ENCODE results near the gene PAK5. TPM values are rescaled to one million over a fixed set of nuclear protein-coding genes. Genes with fewer than 3 reads are reported as not detected.

The PAK5 gene
- total and polyA plus RNA-seq, 2 donors from 2014 or later, result 0.13 to 0.22 TPM

DNA sequence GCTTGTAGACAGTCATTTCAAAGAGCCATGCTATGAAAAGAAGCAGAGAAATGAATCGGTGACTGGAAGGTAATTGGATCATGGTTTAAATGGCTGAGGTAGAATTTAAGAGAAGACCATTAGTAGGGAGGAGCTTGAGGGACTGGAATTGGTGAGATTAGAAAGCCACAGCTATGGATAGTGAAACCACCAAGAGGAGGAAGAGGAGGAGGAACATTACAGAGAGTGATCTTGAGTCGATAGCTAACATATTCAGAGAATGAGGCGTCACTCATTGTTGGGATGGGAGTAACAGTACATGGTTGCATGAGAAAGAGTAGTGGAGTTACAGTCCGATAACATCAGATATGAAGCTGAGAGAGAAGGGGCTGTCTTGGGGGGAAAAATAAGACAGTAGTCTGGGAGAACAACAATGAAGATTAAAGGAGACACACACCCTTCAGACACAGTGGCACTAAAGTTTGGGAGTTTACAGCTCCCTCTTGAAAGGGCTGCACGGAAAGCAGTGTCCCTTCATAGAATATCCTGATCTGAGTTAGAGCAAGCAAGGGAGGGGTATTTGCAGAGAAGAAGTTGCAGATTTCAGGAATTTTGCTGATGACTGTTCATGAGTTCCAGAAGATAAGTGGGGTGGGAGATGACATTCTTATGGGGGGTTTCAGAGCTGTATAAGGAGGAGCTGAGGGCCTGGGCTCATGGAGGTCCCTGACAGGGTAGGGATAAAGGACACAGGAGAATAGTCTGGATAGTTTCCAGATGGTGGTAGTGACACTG is 339.6 kb downstream of the PAK5 start:
- Histone ChIP-seq H3K4me3 (ENCODE audit: low read length in 3 of 3) (no peak overlapping the region), H3K27ac (ENCODE audit: low read depth in 2 of 2, low read length in 2 of 2) (no peak overlapping the region), H3K9me3 (ENCODE audit: control insufficient read depth in 2 of 3, insufficient read depth in 1 of 3, low read length in 3 of 3) (no peaks in the 10 kb centered on the region), H3K9ac (ENCODE audit: low read length in 3 of 3) (no peak overlapping the region), H3K36me3 (ENCODE audit: control insufficient read depth in 2 of 3, insufficient read depth in 3 of 3, low read length in 3 of 3) (no peaks in the 10 kb centered on the region), H3K4me1 (ENCODE audit: control insufficient read depth in 2 of 3, insufficient read depth in 2 of 3, low read depth in 1 of 3, low read length in 3 of 3) (no peaks in the 10 kb centered on the region), H3K27me3 (ENCODE audit: control insufficient read depth, insufficient read depth, low read length) (no peaks in the 10 kb centered on the region)
- no peak for DNase-seq
- intact Hi-C loops (cut with DNase I), result no loop called here
- no peak for TF ChIP-seq CTCF (IDR thresholded peaks at IDR 0.05; ENCODE audit: borderline replicate concordance, extremely low read depth, insufficient read depth)
- no peak for FAIRE-seq

DNA sequence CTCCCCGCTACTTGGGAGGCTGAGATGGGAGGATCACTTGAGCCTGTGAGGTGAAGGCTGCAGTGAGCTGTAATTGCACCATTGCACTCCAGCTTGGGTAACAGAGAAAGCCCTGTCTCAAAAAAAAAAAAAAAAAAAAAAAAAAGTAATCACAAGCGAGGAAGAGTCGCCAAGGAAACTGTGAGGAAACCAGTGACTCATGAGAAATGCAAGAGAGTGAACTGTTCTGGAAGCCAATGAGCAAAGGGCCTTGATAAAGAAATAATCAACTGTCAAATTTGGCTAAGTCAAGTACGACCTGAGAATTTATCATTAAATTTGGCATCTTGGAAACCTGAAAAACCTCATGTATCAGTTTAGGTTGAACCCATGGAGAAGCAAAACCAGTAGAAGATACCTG is 340.6 kb downstream of the PAK5 start:
- Histone ChIP-seq H3K4me3 (ENCODE audit: low read length in 3 of 3) (no peak overlapping the region), H3K27ac (ENCODE audit: low read depth in 2 of 2, low read length in 2 of 2) (no peak overlapping the region), H3K36me3 (ENCODE audit: control insufficient read depth in 2 of 3, insufficient read depth in 3 of 3, low read length in 3 of 3) (no peaks in the 10 kb centered on the region), H3K9ac (ENCODE audit: low read length in 3 of 3) (no peak overlapping the region), H3K4me1 (ENCODE audit: control insufficient read depth in 2 of 3, insufficient read depth in 2 of 3, low read depth in 1 of 3, low read length in 3 of 3) (no peaks in the 10 kb centered on the region), H3K9me3 (ENCODE audit: control insufficient read depth in 2 of 3, insufficient read depth in 1 of 3, low read length in 3 of 3) (no peaks in the 10 kb centered on the region), H3K27me3 (ENCODE audit: control insufficient read depth, insufficient read depth, low read length) (no peaks in the 10 kb centered on the region)
- FAIRE-seq (no peak), DNase-seq (no peak)
- no peak for TF ChIP-seq CTCF (IDR thresholded peaks at IDR 0.05; ENCODE audit: borderline replicate concordance, extremely low read depth, insufficient read depth)
- intact Hi-C loops (cut with DNase I), result no loop called here

DNA sequence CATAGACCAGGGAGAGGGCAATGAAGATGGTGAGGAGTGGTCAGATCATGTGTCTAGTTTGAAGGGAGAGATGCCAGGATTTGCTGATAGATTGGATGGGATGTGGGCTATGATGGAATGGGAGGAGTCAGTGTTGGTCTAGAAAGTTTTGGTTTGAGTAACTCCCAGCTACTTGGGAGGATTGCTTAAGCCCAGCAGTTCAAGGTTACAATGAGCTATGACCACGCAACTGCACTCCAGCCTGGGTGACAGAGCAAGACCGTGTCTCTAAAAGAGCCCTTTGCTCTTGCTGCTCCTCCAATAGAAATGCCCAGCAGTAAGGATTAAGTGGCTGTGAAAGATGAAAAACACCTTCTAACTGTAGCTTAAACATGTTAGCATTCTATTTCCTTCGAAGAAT is 342.7 kb downstream of the PAK5 start:
- FAIRE-seq, result no peak
- Histone ChIP-seq H3K4me3 (ENCODE audit: low read length in 3 of 3) (no peak overlapping the region), H3K36me3 (ENCODE audit: control insufficient read depth in 2 of 3, insufficient read depth in 3 of 3, low read length in 3 of 3) (no peaks in the 10 kb centered on the region), H3K9ac (ENCODE audit: low read length in 3 of 3) (no peak overlapping the region), H3K27ac (ENCODE audit: low read depth in 2 of 2, low read length in 2 of 2) (no peak overlapping the region), H3K4me1 (ENCODE audit: control insufficient read depth in 2 of 3, insufficient read depth in 2 of 3, low read depth in 1 of 3, low read length in 3 of 3) (no peaks in the 10 kb centered on the region), H3K9me3 (ENCODE audit: control insufficient read depth in 2 of 3, insufficient read depth in 1 of 3, low read length in 3 of 3) (no peaks in the 10 kb centered on the region), H3K27me3 (ENCODE audit: control insufficient read depth, insufficient read depth, low read length) (no peaks in the 10 kb centered on the region)
- intact Hi-C loops (cut with DNase I), result no loop called here
- no peak for TF ChIP-seq CTCF (IDR thresholded peaks at IDR 0.05; ENCODE audit: borderline replicate concordance, extremely low read depth, insufficient read depth)
- no peak for DNase-seq

DNA sequence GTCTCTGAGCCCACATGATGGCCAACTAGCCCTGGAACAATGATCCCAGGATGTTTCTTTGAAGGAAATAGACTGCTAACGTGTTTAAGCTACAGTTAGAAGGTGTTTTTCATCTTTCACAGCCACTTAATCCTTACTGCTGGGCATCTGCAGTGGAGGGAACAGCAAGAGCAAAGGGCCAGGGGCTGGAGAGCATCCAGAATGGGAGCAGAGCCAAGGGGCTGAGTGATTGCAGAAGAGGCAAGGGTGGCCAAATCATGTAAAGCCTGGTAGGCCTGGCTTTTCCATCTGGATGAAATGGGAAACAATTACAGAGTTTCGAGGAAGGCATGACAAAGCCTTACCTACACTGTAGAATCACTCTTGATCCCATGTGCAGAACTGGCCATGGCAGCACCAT is 343.2 kb downstream of the PAK5 start:
- intact Hi-C loops (cut with DNase I), result no loop called here
- Histone ChIP-seq H3K9ac (ENCODE audit: low read length in 3 of 3) (no peak overlapping the region), H3K36me3 (ENCODE audit: control insufficient read depth in 2 of 3, insufficient read depth in 3 of 3, low read length in 3 of 3) (no peaks in the 10 kb centered on the region), H3K27ac (ENCODE audit: low read depth in 2 of 2, low read length in 2 of 2) (no peak overlapping the region), H3K9me3 (ENCODE audit: control insufficient read depth in 2 of 3, insufficient read depth in 1 of 3, low read length in 3 of 3) (no peaks in the 10 kb centered on the region), H3K4me3 (ENCODE audit: low read length in 3 of 3) (no peak overlapping the region), H3K4me1 (ENCODE audit: control insufficient read depth in 2 of 3, insufficient read depth in 2 of 3, low read depth in 1 of 3, low read length in 3 of 3) (no peaks in the 10 kb centered on the region), H3K27me3 (ENCODE audit: control insufficient read depth, insufficient read depth, low read length) (no peaks in the 10 kb centered on the region)
- no peak for DNase-seq
- FAIRE-seq, result no peak
- TF ChIP-seq CTCF (IDR thresholded peaks at IDR 0.05; ENCODE audit: borderline replicate concordance, extremely low read depth, insufficient read depth), result no peak

All from kidney (tissue), 14 donors.